Suprapubic skin (tissue), 3 donors: ENCODE results near the gene ARX.

ENCODE experiments used
- CTCF ChIP-seq, 2 donors: fragments of 200-600 bp in 1 of 2; fragments of 450-650 bp in 1 of 2; sonication (generic) in 1 of 2; IDR thresholded peaks; one replicate each; pipeline ENCODE4 v1.5.1; 2016 to 2019; ENCODE audit warnings: antibody characterized with exemption in 2 of 2, mild to moderate bottlenecking in 1 of 2, moderate library complexity in 1 of 2
- POLR2A ChIP-seq, 2 donors: fragments of 450-650 bp; IDR thresholded peaks; one replicate each; pipeline ENCODE4 v1.6.1; 2017; ENCODE audit warnings: antibody characterized with exemption in 2 of 2, mild to moderate bottlenecking in 2 of 2, moderate library complexity in 2 of 2

GRCh38 chrX:24999511-24999910 is 16.3 kb downstream of the ARX start:
- TF ChIP-seq CTCF (IDR thresholded peaks at IDR 0.05): no peak
- no peak for TF ChIP-seq POLR2A (IDR thresholded peaks at IDR 0.05)
